HG03342 (cell line): ENCODE results near the gene HSFX2.
"Not testable (repeated sequence)": the region's sequence is repeated elsewhere in the genome, so short reads cannot be mapped to it uniquely, and the experiment has no call there.

ENCODE experiments used
- ATAC-seq: cut with Tn5 transposase; IDR thresholded peaks from one replicate; pipeline ENCODE4 v1.9.1; 2021; ENCODE audit warnings: mild to moderate bottlenecking, moderate library complexity; ENCODE audit not compliant: unreplicated experiment

Gene HSFX2

GRCh38 chrX:149595943-149596342, 829 bp upstream of the HSFX2 start:
- ATAC-seq: not testable (repeated sequence)

- not testable (repeated sequence) for ATAC-seq
Measured at GRCh38 chrX:149590993-149591392, 4.1 kb downstream of the HSFX2 start.

- not testable (repeated sequence) for ATAC-seq
Measured at GRCh38 chrX:149587359-149587758, 7.8 kb downstream of the HSFX2 start, which contains the start of gene MAGEA9B. Gene MAGEA9B (minus strand): TSS chrX:149587459. CDS start chrX:149583179, 4,280 bp downstream.

GRCh38 chrX:149585631-149586030, 9.5 kb downstream of the HSFX2 start:
- ATAC-seq: not testable (repeated sequence)

GRCh38 chrX:149573456-149573855, 21.7 kb downstream of the HSFX2 start:
- ATAC-seq: peak; percentile 100

DNA sequence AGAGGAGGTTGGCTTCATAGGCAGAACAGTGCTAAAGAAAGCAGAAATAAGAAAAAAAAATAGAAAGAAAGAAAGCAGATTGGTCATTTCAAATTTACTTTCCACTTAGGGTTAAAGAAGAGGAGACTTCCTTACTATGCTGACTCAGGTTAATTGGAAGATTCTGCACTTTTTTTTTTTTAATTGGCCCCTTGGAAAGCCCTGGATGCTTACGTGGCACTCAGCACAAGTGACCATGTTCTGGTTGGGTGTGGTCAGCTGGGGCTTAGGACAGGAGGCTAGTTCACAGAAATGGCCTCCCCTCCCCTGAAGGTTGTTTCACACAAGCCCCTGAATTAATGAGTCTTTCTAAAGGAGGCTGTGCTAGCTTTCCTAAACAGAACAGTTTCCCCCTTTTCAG, 22.4 kb downstream of the HSFX2 start:
- no peak for ATAC-seq

DNA sequence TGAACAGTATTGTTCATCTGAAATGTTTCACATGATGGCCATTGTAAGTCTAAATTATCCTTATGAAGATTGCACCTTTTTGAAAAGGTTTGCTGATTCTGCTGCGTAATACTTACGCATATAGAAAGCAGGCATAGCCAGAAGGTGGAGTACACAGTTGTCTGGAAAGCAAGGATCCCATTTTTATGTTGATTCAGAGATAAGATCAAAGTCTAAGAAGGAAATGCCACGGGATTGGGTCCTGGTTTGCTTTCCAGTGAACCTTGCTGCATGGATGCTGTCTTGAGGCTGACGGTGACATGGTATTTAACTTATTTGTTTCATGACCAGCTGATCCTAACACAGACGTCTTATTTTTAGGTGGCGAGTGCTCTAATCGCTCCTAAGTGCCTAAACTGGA, 23.3 kb downstream of the HSFX2 start:
- no peak for ATAC-seq

- no peak for ATAC-seq
Measured at GRCh38 chrX:149570668-149571067, 24.4 kb downstream of the HSFX2 start.

- no peak for ATAC-seq
Measured at GRCh38 chrX:149569770-149570169, 25.3 kb downstream of the HSFX2 start.

DNA sequence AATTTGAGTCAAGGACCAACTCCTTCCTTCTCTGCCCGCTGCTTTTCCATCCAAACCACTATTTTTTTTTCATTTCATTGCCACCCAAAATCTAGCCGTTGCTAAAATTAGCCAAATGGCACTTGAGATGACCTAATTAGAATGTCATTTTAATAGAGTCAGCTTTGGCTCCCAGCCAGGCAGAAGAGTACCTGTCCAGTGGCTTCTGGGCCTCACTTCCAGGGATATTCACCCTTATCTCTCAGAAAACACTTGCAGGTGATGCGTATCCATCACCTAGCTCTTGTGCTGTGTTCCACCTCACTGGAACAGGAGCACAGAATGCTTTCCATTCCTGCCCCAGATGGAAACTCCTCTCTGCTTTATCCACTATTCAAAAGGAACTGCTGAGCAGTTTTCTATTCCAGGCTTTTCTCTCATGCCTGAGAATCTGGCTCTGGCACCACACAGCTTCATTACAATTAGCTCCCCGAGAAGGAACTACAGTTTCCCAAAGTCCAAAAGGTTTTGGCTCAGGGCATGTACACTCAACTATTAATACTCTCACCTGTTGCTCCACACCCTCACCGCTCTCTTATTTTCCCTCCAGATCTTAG, 26.3 kb downstream of the HSFX2 start:
- ATAC-seq: no peak

- no peak for ATAC-seq
Measured at GRCh38 chrX:149567621-149568417, 27.3 kb downstream of the HSFX2 start.

DNA sequence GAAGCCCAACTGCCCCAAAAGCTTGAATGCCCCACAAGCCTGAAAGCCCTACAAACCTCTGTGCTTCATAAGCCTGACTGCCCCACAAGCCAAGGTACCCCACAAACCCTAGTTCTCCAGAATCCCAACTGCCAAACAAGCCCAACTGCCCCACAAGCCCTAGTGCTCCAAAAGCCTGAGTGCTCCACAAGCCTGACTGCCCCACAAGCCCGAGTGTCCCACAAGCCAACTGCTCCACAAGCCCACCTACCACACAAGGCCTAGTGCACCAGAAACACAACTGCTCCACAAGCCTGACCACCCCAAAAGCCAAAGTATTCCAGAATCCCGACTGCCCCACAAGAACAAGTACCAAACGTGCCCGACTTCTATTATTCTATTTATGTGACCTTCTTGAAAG, 31.8 kb downstream of the HSFX2 start:
- no peak for ATAC-seq

DNA sequence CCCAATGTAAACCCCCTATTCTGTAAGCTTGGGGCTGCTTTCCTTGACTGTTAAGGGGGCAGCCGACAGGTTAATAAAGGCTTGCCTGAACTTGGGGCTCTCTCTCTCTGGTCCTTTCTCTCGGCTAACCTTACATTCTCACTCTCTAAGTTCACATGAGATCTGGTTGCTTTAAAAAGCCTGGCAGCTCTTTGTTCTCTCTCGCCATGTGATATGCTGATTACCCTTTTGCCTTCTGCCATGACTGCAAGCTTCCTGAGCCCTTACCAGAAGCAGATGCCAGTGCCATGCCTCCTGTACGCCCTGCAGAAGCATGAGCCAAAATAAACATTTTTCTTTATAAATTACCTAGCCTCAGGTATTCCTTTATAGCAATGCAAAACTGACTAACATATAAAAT, 39.9 kb downstream of the HSFX2 start:
- not testable (repeated sequence) for ATAC-seq

- not testable (repeated sequence) for ATAC-seq
Measured at GRCh38 chrX:149551939-149552248, 43.2 kb downstream of the HSFX2 start.

- not testable (repeated sequence) for ATAC-seq
Measured at GRCh38 chrX:149551245-149551938, 43.7 kb downstream of the HSFX2 start.

GRCh38 chrX:149550454-149550853, 44.7 kb downstream of the HSFX2 start:
- not testable (repeated sequence) for ATAC-seq

DNA sequence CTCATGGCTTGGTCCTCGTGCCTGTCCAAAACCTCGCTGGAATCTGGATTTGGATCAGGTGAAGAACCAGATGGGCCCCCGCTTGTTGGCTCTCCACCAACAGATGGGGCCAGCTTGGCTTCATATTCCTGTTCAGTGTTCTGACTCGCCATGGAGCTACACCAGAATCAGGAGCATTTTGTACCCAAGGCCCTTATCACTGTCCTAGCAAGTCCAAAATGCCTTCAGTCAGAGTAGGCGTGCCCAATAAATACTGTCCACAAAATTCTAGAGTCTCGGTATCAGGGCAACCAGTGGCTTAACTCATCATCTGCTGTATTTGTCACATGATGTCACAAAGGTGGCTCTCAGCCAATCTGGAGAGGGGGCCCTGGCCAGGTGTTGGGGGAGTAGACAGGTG, 45.4 kb downstream of the HSFX2 start, which contains the start of gene HSFX3:
Gene HSFX3, minus strand, starts transcription at position 224 of the 400 bp plus-strand sequence. Its CDS starts 72 bp downstream, at position 152.
- not testable (repeated sequence) for ATAC-seq

DNA sequence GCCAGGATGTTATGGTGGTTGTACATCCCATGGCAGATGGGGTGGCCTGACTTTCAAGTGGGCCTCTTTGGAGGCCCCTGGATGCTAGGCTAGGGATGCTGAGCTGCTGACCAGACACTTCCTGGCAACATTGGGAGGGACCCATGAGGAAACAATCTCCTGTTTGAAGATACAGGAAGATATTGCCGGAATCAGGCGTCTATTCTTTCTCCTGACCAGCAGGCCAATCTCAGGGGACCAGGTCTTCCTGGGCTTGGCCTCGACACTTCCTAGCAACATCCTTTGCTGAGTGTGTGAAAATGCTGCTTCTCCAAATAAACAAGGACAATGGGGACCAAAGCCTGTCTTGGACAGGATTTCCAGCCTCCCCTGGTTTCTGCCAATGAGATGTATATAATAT, 47.3 kb downstream of the HSFX2 start:
- ATAC-seq: not testable (repeated sequence)

GRCh38 chrX:149546962-149547361, 48.2 kb downstream of the HSFX2 start:
- not testable (repeated sequence) for ATAC-seq

DNA sequence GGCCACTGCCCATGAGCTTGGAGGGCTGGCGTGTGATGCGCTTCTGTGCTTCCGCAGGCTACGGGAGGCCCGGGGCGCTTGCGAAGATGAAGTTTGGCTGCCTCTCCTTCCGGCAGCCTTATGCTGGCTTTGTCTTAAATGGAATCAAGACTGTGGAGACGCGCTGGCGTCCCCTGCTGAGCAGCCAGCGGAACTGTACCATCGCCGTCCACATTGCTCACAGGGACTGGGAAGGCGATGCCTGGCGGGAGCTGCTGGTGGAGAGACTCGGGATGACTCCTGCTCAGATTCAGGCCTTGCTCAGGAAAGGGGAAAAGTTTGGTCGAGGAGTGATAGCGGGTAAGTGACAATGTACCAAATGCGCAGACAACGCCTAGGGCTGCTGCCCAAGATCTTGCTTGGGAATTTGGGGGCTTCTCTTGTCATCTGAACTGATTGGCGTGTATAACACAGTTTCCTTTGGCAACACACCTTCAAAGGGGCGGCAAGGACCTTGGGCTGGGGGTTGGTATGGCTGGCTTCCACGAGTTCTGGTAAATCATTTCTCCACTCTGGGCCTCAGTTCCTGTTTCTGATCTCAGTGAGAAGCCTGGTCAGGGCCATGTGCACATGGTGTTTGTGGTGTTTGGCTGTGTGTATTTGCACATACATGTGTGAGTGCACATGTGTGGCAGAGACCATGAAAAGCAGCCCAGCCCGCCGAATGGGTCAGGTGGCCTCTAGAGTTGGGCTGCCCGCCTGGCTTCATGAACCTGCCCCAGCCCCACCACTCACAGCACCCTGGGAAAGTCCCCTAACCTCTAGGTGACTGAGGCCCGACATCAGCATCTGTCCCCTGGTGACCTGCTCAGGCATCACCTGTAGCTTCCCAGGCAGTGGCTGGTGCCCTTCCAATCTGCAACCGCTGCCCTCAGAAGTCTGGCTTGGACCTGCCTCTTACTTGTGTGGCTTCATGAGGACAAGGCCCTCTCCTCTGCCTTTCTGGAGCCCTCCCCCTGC, 49.3 kb downstream of the HSFX2 start:
- peak; percentile 59 for ATAC-seq
